Endometrial microvascular endothelial cells (primary cell): ENCODE results near the gene CSTPP1. TPM values are rescaled to one million over a fixed set of nuclear protein-coding genes. Genes with fewer than 3 reads are reported as not detected.
"Not testable (repeated sequence)": the region's sequence is repeated elsewhere in the genome, so short reads cannot be mapped to it uniquely, and the experiment has no call there.

Experiments
- in situ Hi-C: cut with HindIII; loops from 2 replicates; pipeline ENCODE4 v1.10.0; 2017; ENCODE audit warnings: low sequenced_read_pairs, low pct_unique_long_range_greater_than_20kb; ENCODE audit errors: inconsistent ontology term
- total RNA-seq: library from RNA; depleted of rRNA; stranded (reverse); fragments of >200 nt; gene quantifications from one replicate; pipeline ENCODE4 v1.2.3, GENCODE V29; 2015; ENCODE audit errors: inconsistent ontology term

Gene CSTPP1
- total RNA-seq, 1 donor from 2014 or later = 24.0 TPM

DNA sequence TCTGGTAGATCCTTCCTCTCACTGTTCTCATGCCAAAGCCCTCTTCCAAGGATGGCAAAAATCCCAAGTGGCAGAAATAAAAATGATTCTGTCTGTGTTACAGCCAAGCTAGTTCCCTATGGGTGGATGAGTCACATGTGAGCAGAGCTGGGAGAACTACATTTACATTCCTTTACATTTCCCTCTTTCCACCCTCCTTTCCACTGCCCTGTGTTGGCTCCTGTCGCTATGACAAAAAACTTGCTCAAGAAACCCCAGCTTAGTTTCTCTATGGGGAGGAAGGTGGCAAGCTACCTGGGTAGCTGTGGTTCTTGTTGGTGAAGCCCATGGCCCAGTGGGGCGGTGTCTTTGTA, 268.1 kb downstream of the CSTPP1 start:
- in situ Hi-C loops = no loop called here

DNA sequence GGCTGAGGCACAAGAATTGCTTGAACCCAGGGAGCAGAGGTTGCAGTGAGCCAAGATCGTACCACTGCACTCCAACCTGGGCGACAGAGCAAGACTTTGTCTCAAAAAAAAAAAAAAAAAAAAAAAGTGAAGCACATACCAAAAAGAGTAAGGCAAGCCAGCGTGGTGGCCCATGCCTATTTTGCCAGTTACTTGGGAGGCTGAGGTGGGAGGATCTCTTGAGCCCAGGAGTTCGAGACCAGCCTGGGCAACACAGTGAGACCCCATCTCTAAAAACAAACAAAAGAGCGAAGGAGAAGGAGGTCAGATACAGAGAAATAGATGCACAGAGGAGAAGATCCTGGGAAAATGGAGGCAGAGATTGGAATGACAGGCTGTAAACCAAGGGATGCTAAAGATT, 270.0 kb downstream of the CSTPP1 start:
- in situ Hi-C loops = not testable (repeated sequence)

DNA sequence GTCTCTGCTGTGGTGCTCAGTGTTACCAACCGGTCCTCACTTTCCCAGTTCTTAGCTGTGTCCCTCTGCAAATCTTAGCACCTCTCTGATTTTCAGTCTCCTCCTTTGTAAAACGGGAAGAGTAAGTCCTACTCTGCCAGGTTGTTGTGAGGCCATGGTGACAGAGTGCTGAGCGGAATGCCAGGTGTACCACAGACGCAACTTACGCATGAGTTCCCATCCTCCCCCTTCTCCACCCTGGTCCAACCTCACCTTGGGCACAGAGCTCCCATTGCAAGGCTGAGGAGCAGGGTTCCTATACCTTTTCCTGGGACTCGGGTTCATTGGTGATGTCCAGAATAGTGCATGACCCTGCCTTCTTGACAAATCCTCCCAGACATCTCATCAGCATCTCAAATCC, 270.9 kb downstream of the CSTPP1 start:
- in situ Hi-C loops = no loop called here

GRCh38 chr11:47208008-47208552, 271.5 kb downstream of the CSTPP1 start:
- in situ Hi-C loops = not testable (repeated sequence)

- in situ Hi-C loops = no loop called here
Observed at GRCh38 chr11:47208628-47209027, 272.1 kb downstream of the CSTPP1 start.

Other genes with a start within 250 kb of the CSTPP1 start
- gene ARHGAP1, start 236.1 kb upstream of the CSTPP1 start, total RNA-seq = 29.1 TPM
- 18.0 TPM for gene ZNF408, start 235.7 kb upstream of the CSTPP1 start, total RNA-seq
- gene F2, start 217.5 kb upstream of the CSTPP1 start, total RNA-seq = not detected
- gene CKAP5, start 90.5 kb upstream of the CSTPP1 start, total RNA-seq = 68.5 TPM
- gene LRP4, start 18.2 kb upstream of the CSTPP1 start, total RNA-seq = 0.19 TPM
- gene ARFGAP2, start 240.1 kb downstream of the CSTPP1 start, total RNA-seq = 186 TPM
- gene PACSIN3, start 249.7 kb downstream of the CSTPP1 start, total RNA-seq = 12.0 TPM